HepG2 (cell line): ENCODE measurements around the gene TEAD1.

Experiments
- GABPA ChIP-seq, 2 experiments: IDR thresholded peaks; 2 replicates each; pipeline ENCODE4 v1.6.1; 2011 to 2016; ENCODE audit warnings: low read depth in 2 of 2, low read length in 1 of 2, missing biosample characterization in 1 of 2, missing genetic modification characterization in 1 of 2
- LCORL ChIP-seq, 2 experiments: fragments of 450-650 bp in 1 of 2; sonication (generic) in 1 of 2; formaldehyde crosslinking in 1 of 2; IDR thresholded peaks; 2 replicates each; pipeline versions ENCODE4 v1.5.0 to v1.6.1; 2017 to 2020; ENCODE audit warnings: antibody characterized with exemption in 1 of 2, missing genetic modification reagents in 1 of 2
- MAFF ChIP-seq: IDR thresholded peaks from 2 replicates; pipeline ENCODE4 v1.6.1; 2011; ENCODE audit warnings: low read depth, low read length, improper control_type of control experiment
- NONO ChIP-seq, 2 experiments: fragments of 450-650 bp in 1 of 2; sonication (generic) in 1 of 2; formaldehyde crosslinking in 1 of 2; IDR thresholded peaks in 1 of 2; conservative IDR thresholded peaks in 1 of 2; 2 replicates each; pipeline versions ENCODE4 v1.6.1 to v1.8.0; 2017 to 2022; ENCODE audit warnings: mild to moderate bottlenecking in 1 of 2, missing genetic modification reagents in 1 of 2, moderate library complexity in 1 of 2
- NR1H2 ChIP-seq: sonication (generic); formaldehyde crosslinking; IDR thresholded peaks from 2 replicates; pipeline ENCODE4 v1.8.1; 2022; ENCODE audit warnings: low read depth, missing genetic modification reagents, borderline replicate concordance
- PRDM15 ChIP-seq: sonication (generic); formaldehyde crosslinking; IDR thresholded peaks from 2 replicates; pipeline ENCODE4 v1.4.0; 2020; ENCODE audit warnings: missing genetic modification reagents
- PRMT3 ChIP-seq: sonication (generic); formaldehyde crosslinking; IDR thresholded peaks from 2 replicates; pipeline ENCODE4 v1.8.1; 2022; ENCODE audit warnings: low read depth, mild to moderate bottlenecking, moderate library complexity, missing genetic modification reagents, borderline replicate concordance
- ZKSCAN5 ChIP-seq: sonication (generic); formaldehyde crosslinking; IDR thresholded peaks from 2 replicates; pipeline ENCODE4 v1.5.1; 2020; ENCODE audit warnings: mild to moderate bottlenecking, missing genetic modification reagents
- ZNF235 ChIP-seq: sonication (generic); formaldehyde crosslinking; IDR thresholded peaks from 2 replicates; pipeline ENCODE4 v1.8.1; 2023; ENCODE audit warnings: mild to moderate bottlenecking, missing genetic modification reagents, borderline replicate concordance
- ZNF710 ChIP-seq: sonication (generic); formaldehyde crosslinking; IDR thresholded peaks from 2 replicates; pipeline ENCODE4 v1.5.0; 2020; ENCODE audit warnings: mild to moderate bottlenecking, missing genetic modification reagents, borderline replicate concordance

- TF ChIP-seq NR1H2 (CRISPR knock-in tag) (no peak), LCORL (IDR thresholded peaks at IDR 0.05) (no peak), LCORL (CRISPR knock-in tag; IDR thresholded peaks at IDR 0.05) (no peak), ZKSCAN5 (CRISPR knock-in tag) (no peak), PRDM15 (no peak), ZNF235 (CRISPR knock-in tag) (no peak), GABPA (IDR thresholded peaks at IDR 0.05; ENCODE audit: low read depth, low read length) (no peak), GABPA (CRISPR knock-in tag; IDR thresholded peaks at IDR 0.05; ENCODE audit: low read depth) (no peak), MAFF (no peak), PRMT3 (no peak), NONO (IDR thresholded peaks at IDR 0.05) (no peak), NONO (CRISPR knock-in tag; conservative IDR thresholded peaks at IDR 0.05) (no peak), ZNF710 (CRISPR knock-in tag) (no peak)
Observed at GRCh38 chr11:12897867-12898266, 223.6 kb downstream of the TEAD1 start.
